Measurements from ENCODE around the gene PDE4A.
"Not testable (repeated sequence)": the region's sequence is repeated elsewhere in the genome, so short reads cannot be mapped to it uniquely, and the experiment has no call there.

Gene PDE4A

GRCh38 chr19:10404888-10405820 is 15.2 kb upstream of the PDE4A start:
- DNase-seq = no peak

DNA sequence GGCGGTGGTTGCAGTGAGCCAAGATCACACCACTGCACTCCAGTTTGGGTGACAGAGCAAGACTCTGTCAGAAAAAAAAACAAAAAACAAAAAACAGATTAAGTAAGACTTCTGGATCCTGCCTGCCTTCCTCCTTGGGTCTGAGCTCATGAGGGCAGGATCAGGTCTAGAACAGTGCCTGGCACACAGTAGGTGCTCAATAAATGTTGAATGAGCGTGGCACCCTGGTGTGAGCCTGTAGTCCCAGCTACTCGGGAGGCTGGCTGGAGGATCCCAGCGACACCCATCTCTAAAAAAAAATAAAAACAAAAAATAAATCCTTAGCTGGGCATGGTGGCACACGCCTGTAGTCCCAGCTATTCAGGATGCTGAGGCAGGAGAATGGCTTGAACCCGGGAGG is 14.1 kb upstream of the PDE4A start:
- DNase-seq = no peak

GRCh38 chr19:10407096-10407495 is 13.2 kb upstream of the PDE4A start:
- DNase-seq = no peak

GRCh38 chr19:10408511-10409283 is 11.6 kb upstream of the PDE4A start:
- no peak for DNase-seq

DNA sequence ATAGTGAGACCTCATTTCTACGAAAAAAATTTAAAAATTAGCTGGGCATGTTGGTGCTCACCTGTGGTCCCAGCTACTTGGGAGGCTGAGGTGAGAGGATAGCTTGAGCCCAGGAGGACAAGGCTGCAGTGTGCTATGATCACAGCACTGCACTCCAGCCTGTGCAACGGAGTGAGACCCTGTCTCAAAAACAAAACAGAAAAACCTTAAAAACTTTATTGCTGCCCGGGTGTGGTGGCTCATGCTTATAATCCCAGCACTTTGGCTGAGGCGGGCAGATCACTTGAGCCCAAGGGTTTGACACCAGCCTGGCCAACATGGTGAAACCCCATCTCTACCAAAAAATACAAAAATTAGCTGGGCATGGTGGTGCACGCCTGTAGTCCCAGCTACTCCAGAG is 9.1 kb upstream of the PDE4A start:
- not testable (repeated sequence) for DNase-seq

- DNase-seq = no peak
Measured at GRCh38 chr19:10412257-10412977, 7.9 kb upstream of the PDE4A start.

DNA sequence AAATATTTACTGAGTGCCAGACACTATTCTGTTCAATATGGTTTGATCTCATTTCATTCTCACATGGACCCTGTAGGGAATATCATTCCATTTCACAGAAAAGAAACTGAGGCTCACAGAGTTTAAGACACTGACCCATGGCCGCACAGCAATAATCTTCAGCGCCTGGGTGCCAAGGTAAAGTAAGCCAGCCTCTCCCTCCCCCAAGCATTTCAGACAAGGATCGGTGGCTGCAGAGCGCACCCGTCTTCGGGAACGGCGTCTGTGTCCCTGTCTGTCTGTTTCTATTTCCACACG is 4.3 kb upstream of the PDE4A start:
- no peak for DNase-seq

DNA sequence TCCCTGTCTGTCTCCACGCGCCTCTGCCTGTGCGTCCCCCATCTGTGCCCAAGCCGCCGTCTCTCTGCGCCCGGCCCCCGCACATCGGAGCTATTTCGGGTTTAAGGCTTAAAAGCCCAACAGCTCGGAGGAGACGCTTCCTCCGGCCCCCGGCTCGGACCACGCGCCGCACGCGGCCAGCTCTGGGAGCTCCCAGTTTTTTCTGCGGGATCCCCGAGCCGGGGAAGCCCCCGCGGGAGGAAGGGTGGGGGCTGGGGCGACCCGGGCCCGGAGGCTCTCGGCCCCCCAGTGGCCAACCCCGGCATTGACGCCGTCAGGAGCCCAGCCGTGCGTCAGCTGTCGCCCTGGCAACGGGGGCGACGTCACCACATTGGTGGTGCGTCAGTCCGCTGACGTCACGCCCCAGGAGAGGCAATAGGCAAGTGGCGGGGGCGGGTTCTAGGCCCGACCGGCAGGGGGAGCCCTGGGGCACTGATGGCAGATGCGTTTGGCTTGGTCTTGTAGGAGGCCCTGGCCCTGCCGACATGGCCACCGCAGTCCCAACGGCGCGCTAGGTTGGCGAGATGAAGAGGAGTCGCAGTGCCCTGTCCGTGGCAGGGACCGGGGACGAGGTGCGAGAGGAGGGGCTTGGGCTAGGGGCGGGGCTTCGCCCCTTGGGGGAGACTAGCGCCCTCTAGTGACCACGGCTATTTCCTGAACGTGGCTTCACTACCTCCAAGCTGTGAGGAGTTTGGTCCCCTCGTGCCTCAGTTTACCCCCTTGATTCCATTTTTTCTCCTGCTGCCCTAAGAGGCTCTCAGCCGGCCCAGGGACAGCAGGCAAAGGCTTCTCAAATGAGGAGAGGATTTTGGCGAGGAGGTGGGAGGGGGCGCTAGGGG is 3.7 kb upstream of the PDE4A start:
- DNase-seq = peak; percentile 13 to 21

GRCh38 chr19:10417541-10418234 is 2.6 kb upstream of the PDE4A start:
- no peak for DNase-seq

DNA sequence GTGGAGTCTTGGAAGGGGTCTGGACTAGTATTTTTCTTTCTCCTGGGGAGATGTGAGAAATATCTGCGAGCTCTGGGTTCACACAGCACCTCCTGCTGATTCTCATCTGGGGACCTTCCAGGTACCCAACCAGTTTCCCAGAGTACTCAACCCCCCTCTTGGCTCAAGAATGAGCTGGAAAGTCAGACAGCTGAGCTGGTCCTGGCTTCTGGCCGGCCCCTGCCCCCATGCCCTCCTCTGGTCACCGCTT is 2.2 kb upstream of the PDE4A start:
- no peak for DNase-seq

DNA sequence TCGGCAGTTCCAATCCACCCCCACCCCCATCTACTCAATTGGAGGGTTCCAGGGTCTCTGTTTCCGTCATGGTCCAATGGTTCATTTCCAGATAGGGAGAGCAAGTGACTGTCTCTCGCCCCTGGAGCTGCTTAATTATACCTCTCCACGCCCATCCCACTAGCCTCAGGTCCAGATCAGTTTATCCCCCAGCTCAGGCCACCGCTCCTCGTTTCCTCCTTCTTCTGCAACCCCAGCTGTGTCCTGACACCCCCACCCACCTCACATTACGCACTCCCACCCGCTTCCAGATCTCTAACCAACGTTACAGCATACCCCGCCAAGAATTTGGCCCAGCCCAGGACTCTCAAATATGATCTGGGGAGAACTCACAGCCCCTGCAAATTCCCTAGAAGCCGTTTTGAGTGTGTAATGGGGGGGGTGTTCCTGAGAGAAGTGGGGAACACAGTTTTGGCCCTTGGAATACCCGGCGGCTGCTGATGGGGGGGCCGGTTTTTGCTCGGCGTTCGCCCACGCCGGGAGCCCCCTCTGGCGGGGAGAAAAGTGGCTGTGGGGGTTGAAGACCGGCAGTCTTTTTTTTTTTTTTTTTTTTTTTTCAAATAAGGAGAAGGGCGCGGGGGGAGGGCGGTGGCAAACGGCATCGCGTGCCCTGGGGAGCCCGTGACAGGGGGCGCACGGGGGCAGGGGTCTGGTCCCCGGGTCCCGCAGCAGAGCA is 1.7 kb upstream of the PDE4A start:
- no peak for DNase-seq

GRCh38 chr19:10419200-10419645 is 1.1 kb upstream of the PDE4A start:
- no peak for DNase-seq

GRCh38 chr19:10419646-10420443 is 493 bp upstream of the PDE4A start:
- DNase-seq = no peak

DNA sequence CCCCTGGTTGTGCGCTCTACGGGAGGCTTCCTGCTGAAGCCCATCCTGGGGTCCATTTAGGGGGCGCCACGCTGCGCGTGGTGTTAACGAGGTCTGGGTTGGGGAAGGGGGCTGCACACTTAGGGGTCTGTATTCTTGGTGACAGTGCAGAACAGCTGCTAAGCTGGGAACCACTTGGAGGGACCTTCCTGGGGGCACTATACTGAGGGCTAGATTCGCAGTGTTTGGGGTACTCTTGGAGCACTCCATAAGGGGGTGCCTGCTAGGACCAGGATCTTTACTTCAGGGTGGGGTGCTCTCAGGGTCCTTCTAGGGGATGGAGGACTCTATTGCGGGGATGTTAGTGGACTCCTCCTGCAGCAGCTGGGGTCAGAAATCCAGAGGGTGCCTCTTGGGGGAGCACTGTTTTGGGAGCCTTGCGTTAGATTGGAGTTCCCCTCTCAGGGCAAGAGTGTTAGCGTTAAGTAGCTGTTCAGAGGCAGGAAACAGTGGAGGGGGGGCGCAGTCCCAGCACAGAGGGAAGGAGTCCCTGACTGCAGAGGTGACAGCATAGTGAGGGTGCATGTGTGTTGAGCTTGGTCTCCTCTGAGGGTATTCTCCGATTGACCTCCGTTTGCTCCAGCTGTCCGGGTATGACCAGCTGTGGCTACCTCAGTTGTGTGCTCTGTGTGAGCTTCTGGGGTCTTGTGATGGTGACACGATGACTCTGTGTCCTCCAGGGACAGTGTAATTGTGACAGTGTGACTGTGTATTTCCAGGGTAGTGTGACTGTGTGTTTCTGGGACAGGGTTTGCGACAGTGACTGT is 1.1 kb downstream of the PDE4A start:
- DNase-seq = no peak

DNA sequence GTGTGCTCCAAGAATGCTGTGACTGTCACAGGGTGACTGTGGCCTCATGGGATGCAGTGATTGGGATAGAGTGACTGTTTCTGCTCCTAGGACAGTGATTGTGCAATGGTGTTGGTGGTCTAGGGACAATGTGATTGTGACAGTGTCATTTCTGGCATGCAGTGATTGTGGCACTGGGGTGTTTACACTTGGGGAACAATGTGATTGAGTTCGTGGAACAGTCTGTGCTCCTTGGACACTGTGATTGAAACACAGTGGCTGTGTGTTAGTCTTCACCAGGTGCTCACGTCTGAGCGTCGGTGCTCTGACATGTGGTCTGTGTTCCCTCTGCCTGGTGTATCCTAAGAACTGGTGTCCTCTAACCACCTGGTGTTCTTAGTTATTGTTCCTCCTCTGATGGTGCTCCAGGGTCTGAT is 1.7 kb downstream of the PDE4A start:
- no peak for DNase-seq

DNA sequence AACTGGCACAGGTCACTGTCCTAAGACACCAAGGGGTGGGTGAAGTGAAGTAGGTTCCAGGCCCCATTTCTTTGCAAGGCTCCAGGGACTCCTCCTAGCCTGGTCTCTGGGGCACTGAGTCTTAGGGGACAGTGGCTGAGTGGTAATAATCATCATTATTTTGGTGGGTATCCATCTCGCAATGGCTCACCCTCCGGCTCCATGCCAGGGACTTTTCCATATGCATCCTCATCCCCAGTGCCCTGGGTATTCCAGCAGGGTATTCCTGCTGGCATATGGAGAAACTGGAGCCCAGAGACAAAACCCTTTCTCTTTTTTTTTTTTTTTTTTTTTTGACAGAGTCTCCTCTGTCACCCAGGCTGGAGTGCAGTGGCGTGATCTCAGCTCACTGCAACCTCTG is 2.5 kb downstream of the PDE4A start:
- no peak for DNase-seq

- peak in 1 of 2 experiments; percentile 8 for DNase-seq
Measured at GRCh38 chr19:10424011-10424637, 3.8 kb downstream of the PDE4A start.

DNA sequence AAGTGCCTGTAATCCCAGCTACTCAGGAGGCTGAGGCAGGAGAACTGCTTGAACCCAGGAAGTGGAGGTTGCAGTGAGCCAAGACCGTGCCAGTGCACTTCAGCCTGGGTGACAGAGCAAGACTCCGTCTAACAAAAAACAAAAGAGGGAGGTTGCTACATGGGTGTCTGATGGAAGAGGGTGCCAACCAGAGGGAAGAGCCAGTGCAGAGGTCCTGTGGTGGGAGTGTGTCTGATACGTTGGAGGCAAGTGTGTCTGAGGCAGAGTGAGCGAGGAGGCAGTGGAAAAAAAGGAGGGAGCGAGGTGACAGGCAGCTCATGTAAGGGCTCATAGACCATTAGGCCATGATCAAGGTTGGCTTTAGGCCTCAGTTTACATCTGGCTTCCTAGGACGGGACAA is 6.8 kb downstream of the PDE4A start:
- no peak for DNase-seq

DNA sequence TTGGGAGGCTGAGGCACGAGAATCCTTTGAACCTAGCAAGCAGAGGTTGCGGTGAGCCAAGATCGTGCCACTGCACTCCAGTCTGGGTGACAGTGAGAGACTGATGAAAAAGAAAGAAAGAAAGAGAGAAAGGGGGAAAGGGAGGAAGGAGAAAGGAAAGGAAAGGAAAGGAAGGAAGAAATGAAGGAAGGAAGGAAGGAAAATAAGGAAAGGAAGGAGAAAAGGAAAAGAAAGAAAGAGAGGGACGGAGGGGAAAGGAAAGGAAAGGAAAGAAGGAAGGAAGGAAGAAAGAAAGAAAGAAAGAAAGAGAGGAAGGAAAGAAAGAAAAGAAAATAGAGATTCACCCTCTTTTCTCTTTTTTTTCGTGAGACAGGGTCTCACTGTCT is 8.7 kb downstream of the PDE4A start:
- DNase-seq = no peak
